ENCODE results near the gene RAB5B. TPM values are rescaled to one million over a fixed set of nuclear protein-coding genes. Genes with fewer than 3 reads are reported as not detected.

The RAB5B gene
- total RNA-seq, 1 experiment from 2014 or later: 55.0 TPM

- TF ChIP-seq, protein P1, sequence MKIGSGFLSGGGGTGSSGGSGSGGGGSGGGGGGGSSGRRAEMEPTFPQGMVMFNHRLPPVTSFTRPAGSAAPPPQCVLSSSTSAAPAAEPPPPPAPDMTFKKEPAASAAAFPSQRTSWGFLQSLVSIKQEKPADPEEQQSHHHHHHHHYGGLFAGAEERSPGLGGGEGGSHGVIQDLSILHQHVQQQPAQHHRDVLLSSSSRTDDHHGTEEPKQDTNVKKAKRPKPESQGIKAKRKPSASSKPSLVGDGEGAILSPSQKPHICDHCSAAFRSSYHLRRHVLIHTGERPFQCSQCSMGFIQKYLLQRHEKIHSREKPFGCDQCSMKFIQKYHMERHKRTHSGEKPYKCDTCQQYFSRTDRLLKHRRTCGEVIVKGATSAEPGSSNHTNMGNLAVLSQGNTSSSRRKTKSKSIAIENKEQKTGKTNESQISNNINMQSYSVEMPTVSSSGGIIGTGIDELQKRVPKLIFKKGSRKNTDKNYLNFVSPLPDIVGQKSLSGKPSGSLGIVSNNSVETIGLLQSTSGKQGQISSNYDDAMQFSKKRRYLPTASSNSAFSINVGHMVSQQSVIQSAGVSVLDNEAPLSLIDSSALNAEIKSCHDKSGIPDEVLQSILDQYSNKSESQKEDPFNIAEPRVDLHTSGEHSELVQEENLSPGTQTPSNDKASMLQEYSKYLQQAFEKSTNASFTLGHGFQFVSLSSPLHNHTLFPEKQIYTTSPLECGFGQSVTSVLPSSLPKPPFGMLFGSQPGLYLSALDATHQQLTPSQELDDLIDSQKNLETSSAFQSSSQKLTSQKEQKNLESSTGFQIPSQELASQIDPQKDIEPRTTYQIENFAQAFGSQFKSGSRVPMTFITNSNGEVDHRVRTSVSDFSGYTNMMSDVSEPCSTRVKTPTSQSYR (CRISPR knock-in tag; IDR thresholded peaks at IDR 0.05): no peak
- TF ChIP-seq, protein P2, sequence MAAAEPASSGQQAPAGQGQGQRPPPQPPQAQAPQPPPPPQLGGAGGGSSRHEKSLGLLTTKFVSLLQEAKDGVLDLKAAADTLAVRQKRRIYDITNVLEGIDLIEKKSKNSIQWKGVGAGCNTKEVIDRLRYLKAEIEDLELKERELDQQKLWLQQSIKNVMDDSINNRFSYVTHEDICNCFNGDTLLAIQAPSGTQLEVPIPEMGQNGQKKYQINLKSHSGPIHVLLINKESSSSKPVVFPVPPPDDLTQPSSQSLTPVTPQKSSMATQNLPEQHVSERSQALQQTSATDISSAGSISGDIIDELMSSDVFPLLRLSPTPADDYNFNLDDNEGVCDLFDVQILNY (CRISPR knock-in tag; IDR thresholded peaks at IDR 0.05): peak; percentile 44; the same call in 1 of the 2 replicates
- TF ChIP-seq KAT7 (CRISPR knock-in tag; IDR thresholded peaks at IDR 0.05; ENCODE audit: borderline replicate concordance) (no peak), SMAD4 (CRISPR knock-in tag; IDR thresholded peaks at IDR 0.05) (no peak), CREM (CRISPR knock-in tag; IDR thresholded peaks at IDR 0.05) (no peak), ZNF396 (CRISPR knock-in tag; IDR thresholded peaks at IDR 0.05; ENCODE audit: borderline replicate concordance) (no peak), AR (CRISPR knock-in tag; IDR thresholded peaks at IDR 0.05) (no peak), ZNF423 (CRISPR knock-in tag; IDR thresholded peaks at IDR 0.05) (no peak), ZNF121 (CRISPR knock-in tag; IDR thresholded peaks at IDR 0.05) (no peak), NR1H2 (CRISPR knock-in tag; IDR thresholded peaks at IDR 0.05) (no peak), SP1 (CRISPR knock-in tag; conservative IDR thresholded peaks at IDR 0.05) (peak; percentile 84), MYBL2 (CRISPR knock-in tag; IDR thresholded peaks at IDR 0.05) (no peak), NR3C1 (CRISPR knock-in tag; conservative IDR thresholded peaks at IDR 0.05; ENCODE audit: low read depth) (no peak), ZNF416 (CRISPR knock-in tag; IDR thresholded peaks at IDR 0.05) (no peak)
Measured at GRCh38 chr12:55966408-55967281, 7.2 kb upstream of the RAB5B start, which contains the start of gene CDK2 (continued).

DNA sequence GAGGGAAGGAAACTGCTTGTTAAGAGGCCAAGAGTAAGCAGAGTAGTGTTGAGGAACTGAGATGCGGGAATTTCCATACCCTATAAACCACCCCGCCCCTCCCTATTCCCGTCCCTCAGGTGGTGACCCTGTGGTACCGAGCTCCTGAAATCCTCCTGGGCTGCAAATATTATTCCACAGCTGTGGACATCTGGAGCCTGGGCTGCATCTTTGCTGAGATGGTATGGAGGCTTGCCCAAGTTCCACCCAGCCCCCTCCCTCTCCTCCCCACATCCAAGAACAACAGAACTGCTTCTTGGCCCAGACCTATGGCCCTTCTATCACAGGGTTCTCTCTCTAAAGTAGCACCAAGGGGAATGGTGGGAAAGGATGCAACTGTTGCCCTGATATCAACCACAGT is 4.5 kb upstream of the RAB5B start:
- Mint-ChIP-seq H3K4me1 (peaks cover 26% of the 10 kb centered on the region), H3K27ac (no peak overlapping the region), H3K9me3 (no peaks in the 10 kb centered on the region), H3K4me3 (no peak overlapping the region), H3K27me3 (ENCODE audit: low read depth) (no peaks in the 10 kb centered on the region), H3K36me3 (peaks cover 15% of the 10 kb centered on the region)
- ChIA-PET POLR2A (no interaction called here), CTCF (no interaction called here)
- no peak for DNase-seq (ENCODE audit: low spot score)
- no peak for ATAC-seq
- TF ChIP-seq, protein P3, sequence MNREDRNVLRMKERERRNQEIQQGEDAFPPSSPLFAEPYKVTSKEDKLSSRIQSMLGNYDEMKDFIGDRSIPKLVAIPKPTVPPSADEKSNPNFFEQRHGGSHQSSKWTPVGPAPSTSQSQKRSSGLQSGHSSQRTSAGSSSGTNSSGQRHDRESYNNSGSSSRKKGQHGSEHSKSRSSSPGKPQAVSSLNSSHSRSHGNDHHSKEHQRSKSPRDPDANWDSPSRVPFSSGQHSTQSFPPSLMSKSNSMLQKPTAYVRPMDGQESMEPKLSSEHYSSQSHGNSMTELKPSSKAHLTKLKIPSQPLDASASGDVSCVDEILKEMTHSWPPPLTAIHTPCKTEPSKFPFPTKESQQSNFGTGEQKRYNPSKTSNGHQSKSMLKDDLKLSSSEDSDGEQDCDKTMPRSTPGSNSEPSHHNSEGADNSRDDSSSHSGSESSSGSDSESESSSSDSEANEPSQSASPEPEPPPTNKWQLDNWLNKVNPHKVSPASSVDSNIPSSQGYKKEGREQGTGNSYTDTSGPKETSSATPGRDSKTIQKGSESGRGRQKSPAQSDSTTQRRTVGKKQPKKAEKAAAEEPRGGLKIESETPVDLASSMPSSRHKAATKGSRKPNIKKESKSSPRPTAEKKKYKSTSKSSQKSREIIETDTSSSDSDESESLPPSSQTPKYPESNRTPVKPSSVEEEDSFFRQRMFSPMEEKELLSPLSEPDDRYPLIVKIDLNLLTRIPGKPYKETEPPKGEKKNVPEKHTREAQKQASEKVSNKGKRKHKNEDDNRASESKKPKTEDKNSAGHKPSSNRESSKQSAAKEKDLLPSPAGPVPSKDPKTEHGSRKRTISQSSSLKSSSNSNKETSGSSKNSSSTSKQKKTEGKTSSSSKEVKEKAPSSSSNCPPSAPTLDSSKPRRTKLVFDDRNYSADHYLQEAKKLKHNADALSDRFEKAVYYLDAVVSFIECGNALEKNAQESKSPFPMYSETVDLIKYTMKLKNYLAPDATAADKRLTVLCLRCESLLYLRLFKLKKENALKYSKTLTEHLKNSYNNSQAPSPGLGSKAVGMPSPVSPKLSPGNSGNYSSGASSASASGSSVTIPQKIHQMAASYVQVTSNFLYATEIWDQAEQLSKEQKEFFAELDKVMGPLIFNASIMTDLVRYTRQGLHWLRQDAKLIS (CRISPR knock-in tag; IDR thresholded peaks at IDR 0.05; ENCODE audit: borderline replicate concordance): no peak
- TF ChIP-seq SOX15 (CRISPR knock-in tag; IDR thresholded peaks at IDR 0.05) (no peak), TCF7 (CRISPR knock-in tag; IDR thresholded peaks at IDR 0.05; ENCODE audit: low read depth) (no peak), ZNF671 (CRISPR knock-in tag; IDR thresholded peaks at IDR 0.05) (no peak), ZNF423 (CRISPR knock-in tag; IDR thresholded peaks at IDR 0.05) (no peak), JAZF1 (CRISPR knock-in tag; IDR thresholded peaks at IDR 0.05) (no peak), FOXK1 (CRISPR knock-in tag; IDR thresholded peaks at IDR 0.05) (no peak), NFATC4 (CRISPR knock-in tag; IDR thresholded peaks at IDR 0.05) (no peak), RELA (CRISPR knock-in tag; IDR thresholded peaks at IDR 0.05; ENCODE audit: borderline replicate concordance) (no peak), ATF1 (CRISPR knock-in tag; IDR thresholded peaks at IDR 0.05) (no peak)
- TF ChIP-seq, protein P4, sequence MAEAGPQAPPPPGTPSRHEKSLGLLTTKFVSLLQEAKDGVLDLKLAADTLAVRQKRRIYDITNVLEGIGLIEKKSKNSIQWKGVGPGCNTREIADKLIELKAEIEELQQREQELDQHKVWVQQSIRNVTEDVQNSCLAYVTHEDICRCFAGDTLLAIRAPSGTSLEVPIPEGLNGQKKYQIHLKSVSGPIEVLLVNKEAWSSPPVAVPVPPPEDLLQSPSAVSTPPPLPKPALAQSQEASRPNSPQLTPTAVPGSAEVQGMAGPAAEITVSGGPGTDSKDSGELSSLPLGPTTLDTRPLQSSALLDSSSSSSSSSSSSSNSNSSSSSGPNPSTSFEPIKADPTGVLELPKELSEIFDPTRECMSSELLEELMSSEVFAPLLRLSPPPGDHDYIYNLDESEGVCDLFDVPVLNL (CRISPR knock-in tag; IDR thresholded peaks at IDR 0.05; ENCODE audit: borderline replicate concordance, low read depth): no peak
- TF ChIP-seq, protein P5, sequence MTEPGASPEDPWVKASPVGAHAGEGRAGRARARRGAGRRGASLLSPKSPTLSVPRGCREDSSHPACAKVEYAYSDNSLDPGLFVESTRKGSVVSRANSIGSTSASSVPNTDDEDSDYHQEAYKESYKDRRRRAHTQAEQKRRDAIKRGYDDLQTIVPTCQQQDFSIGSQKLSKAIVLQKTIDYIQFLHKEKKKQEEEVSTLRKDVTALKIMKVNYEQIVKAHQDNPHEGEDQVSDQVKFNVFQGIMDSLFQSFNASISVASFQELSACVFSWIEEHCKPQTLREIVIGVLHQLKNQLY (CRISPR knock-in tag; IDR thresholded peaks at IDR 0.05): no peak

Measured in WTC11 (cell line).